BLaER1 (cell line): ENCODE data around the gene SLC39A5.
A peak's percentile ranks its signal among the peaks of the same experiment; 100 is the strongest.
"Not testable (repeated sequence)": the region's sequence is repeated elsewhere in the genome, so short reads cannot be mapped to it uniquely, and the experiment has no call there.

ENCODE experiments used
- H3K27ac ChIP-seq: shearing (Covaris generic); formaldehyde crosslinking; 2 replicates; pipeline ENCODE4 v1.8.1; 2022
- H3K27me3 ChIP-seq: shearing (Covaris generic); formaldehyde crosslinking; 2 replicates; pipeline ENCODE4 v1.8.1; 2022
- H3K36me3 ChIP-seq: shearing (Covaris generic); formaldehyde crosslinking; 2 replicates; pipeline ENCODE4 v1.8.1; 2022
- H3K4me1 ChIP-seq: shearing (Covaris generic); formaldehyde crosslinking; 2 replicates; pipeline ENCODE4 v1.8.1; 2022
- H3K4me2 ChIP-seq: shearing (Covaris generic); formaldehyde crosslinking; 2 replicates; pipeline ENCODE4 v1.8.1; 2022
- H3K4me3 ChIP-seq: shearing (Covaris generic); formaldehyde crosslinking; 2 replicates; pipeline ENCODE4 v1.8.1; 2022
- H3K9ac ChIP-seq: shearing (Covaris generic); formaldehyde crosslinking; 2 replicates; pipeline ENCODE4 v1.8.1; 2022
- H3K9me3 ChIP-seq: shearing (Covaris generic); formaldehyde crosslinking; 2 replicates; pipeline ENCODE4 v1.8.1; 2022
- H4K20me1 ChIP-seq: shearing (Covaris generic); formaldehyde crosslinking; 2 replicates; pipeline ENCODE4 v1.8.1; 2022
- Cebpa-rat ChIP-seq: shearing (Covaris generic); IDR thresholded peaks from 2 replicates; pipeline ENCODE4 v1.8.1; 2022

Gene SLC39A5

GRCh38 chr12:56229916-56230431 lies at the start of gene SLC39A5:
TSS of gene SLC39A5 (plus strand) at chr12:56230051. CDS start at chr12:56231275, 1,224 bp downstream.
- no peak for TF ChIP-seq Cebpa-rat
- Histone ChIP-seq H3K27me3 (no peaks in the 10 kb centered on the region), H4K20me1 (no peaks in the 10 kb centered on the region), H3K4me3 (no peak within 1 kb of the TSS), H3K27ac (peak within 1 kb of the TSS; percentile 71), H3K4me1 (peaks cover 53% of the 10 kb centered on the region), H3K9me3 (no peaks in the 10 kb centered on the region), H3K9ac (0 out of 2 replicates have a peak within 1 kb of the TSS, but pooled peaks have one; percentile 5), H3K4me2 (peak within 1 kb of the TSS; percentile 73), H3K36me3 (peaks cover 12% of the 10 kb centered on the region)

GRCh38 chr12:56186957-56187356 lies 42.9 kb upstream of the SLC39A5 start:
- no peak overlapping the region; the same call in 1 of the 2 replicates for H3K4me3 ChIP-seq
- no peaks in the 10 kb centered on the region for H3K27me3 ChIP-seq
- H3K9ac ChIP-seq, result peak overlapping the region; percentile 96; the same call in 1 of the 2 replicates
- H4K20me1 ChIP-seq, result peaks cover 35% of the 10 kb centered on the region
- peaks cover 56% of the 10 kb centered on the region for H3K36me3 ChIP-seq
- H3K27ac ChIP-seq, result peak overlapping the region; percentile 25; the same call in 1 of the 2 replicates
- peaks cover 29% of the 10 kb centered on the region for H3K4me1 ChIP-seq
- no peak for TF ChIP-seq Cebpa-rat
- H3K9me3 ChIP-seq, result no peaks in the 10 kb centered on the region
- peak overlapping the region; percentile 88 for H3K4me2 ChIP-seq

GRCh38 chr12:56188131-56188777 lies 41.6 kb upstream of the SLC39A5 start:
- TF ChIP-seq Cebpa-rat, result no peak
- peak overlapping the region; percentile 90 for H3K4me3 ChIP-seq
- H3K27me3 ChIP-seq, result no peaks in the 10 kb centered on the region
- peaks cover 43% of the 10 kb centered on the region for H3K36me3 ChIP-seq
- peak overlapping the region; percentile 89 for H3K27ac ChIP-seq
- H3K4me1 ChIP-seq, result peaks cover 29% of the 10 kb centered on the region
- no peaks in the 10 kb centered on the region for H3K9me3 ChIP-seq
- peaks cover 35% of the 10 kb centered on the region for H4K20me1 ChIP-seq
- H3K4me2 ChIP-seq, result peak overlapping the region; percentile 88
- H3K9ac ChIP-seq, result peak overlapping the region; percentile 96

- Histone ChIP-seq H3K36me3 (peaks cover 38% of the 10 kb centered on the region), H3K4me1 (peaks cover 29% of the 10 kb centered on the region), H3K9me3 (no peaks in the 10 kb centered on the region), H3K27me3 (no peaks in the 10 kb centered on the region), H4K20me1 (peaks cover 32% of the 10 kb centered on the region), H3K4me3 (peak overlapping the region; percentile 90), H3K9ac (peak overlapping the region; percentile 96), H3K4me2 (peak overlapping the region; percentile 88), H3K27ac (peak overlapping the region; percentile 89)
- no peak for TF ChIP-seq Cebpa-rat
These were observed 41.1 kb upstream of the SLC39A5 start for GRCh38 chr12:56188778-56189098.

GRCh38 chr12:56189099-56189917 lies 40.5 kb upstream of the SLC39A5 start, which contains the start of gene SMARCC2:
TSS of gene SMARCC2 (minus strand) at chr12:56189483. CDS start at chr12:56189461, 22 bp downstream.
- peak within 1 kb of the TSS; percentile 96 for H3K9ac ChIP-seq
- peaks cover 32% of the 10 kb centered on the region for H3K36me3 ChIP-seq
- peak within 1 kb of the TSS; percentile 90 for H3K4me3 ChIP-seq
- H3K4me1 ChIP-seq, result peaks cover 29% of the 10 kb centered on the region
- peak within 1 kb of the TSS; percentile 88 for H3K4me2 ChIP-seq
- peaks cover 26% of the 10 kb centered on the region; the same call in 1 of the 2 replicates for H4K20me1 ChIP-seq
- no peaks in the 10 kb centered on the region for H3K27me3 ChIP-seq
- H3K9me3 ChIP-seq, result no peaks in the 10 kb centered on the region
- H3K27ac ChIP-seq, result peak within 1 kb of the TSS; percentile 89
- no peak for TF ChIP-seq Cebpa-rat

- H3K4me1 ChIP-seq, result peaks cover 29% of the 10 kb centered on the region
- peak overlapping the region; percentile 90 for H3K4me3 ChIP-seq
- no peaks in the 10 kb centered on the region for H3K27me3 ChIP-seq
- peak overlapping the region; percentile 89 for H3K27ac ChIP-seq
- TF ChIP-seq Cebpa-rat, result no peak
- H3K9me3 ChIP-seq, result no peaks in the 10 kb centered on the region
- H3K9ac ChIP-seq, result peak overlapping the region; percentile 96
- peaks cover 19% of the 10 kb centered on the region; the same call in 1 of the 2 replicates for H4K20me1 ChIP-seq
- H3K36me3 ChIP-seq, result peaks cover 24% of the 10 kb centered on the region
- peak overlapping the region; percentile 87 for H3K4me2 ChIP-seq
These were observed 39.7 kb upstream of the SLC39A5 start for GRCh38 chr12:56189918-56190694.

GRCh38 chr12:56190695-56191155 lies 39.1 kb upstream of the SLC39A5 start:
- TF ChIP-seq Cebpa-rat, result no peak
- Histone ChIP-seq H3K27me3 (no peaks in the 10 kb centered on the region), H3K9ac (peak overlapping the region; percentile 96), H3K9me3 (no peaks in the 10 kb centered on the region), H3K27ac (peak overlapping the region; percentile 89; the same call in 1 of the 2 replicates), H3K4me2 (peak overlapping the region; percentile 87), H3K4me1 (peaks cover 29% of the 10 kb centered on the region), H4K20me1 (peaks cover 19% of the 10 kb centered on the region; the same call in 1 of the 2 replicates), H3K4me3 (peak overlapping the region; percentile 90), H3K36me3 (peaks cover 18% of the 10 kb centered on the region)

- H4K20me1 ChIP-seq, result peaks cover 7% of the 10 kb centered on the region; the same call in 1 of the 2 replicates
- H3K4me1 ChIP-seq, result peaks cover 18% of the 10 kb centered on the region
- no peak overlapping the region for H3K27ac ChIP-seq
- H3K9me3 ChIP-seq, result no peaks in the 10 kb centered on the region
- H3K9ac ChIP-seq, result no peak overlapping the region
- no peaks in the 10 kb centered on the region for H3K36me3 ChIP-seq
- H3K4me2 ChIP-seq, result no peak overlapping the region
- TF ChIP-seq Cebpa-rat, result no peak
- H3K4me3 ChIP-seq, result no peak overlapping the region
- H3K27me3 ChIP-seq, result no peaks in the 10 kb centered on the region
These were observed 37.3 kb upstream of the SLC39A5 start for GRCh38 chr12:56192582-56192981.

- Histone ChIP-seq H3K27me3 (no peaks in the 10 kb centered on the region), H3K9me3 (no peaks in the 10 kb centered on the region), H3K4me1 (peaks cover 13% of the 10 kb centered on the region), H3K27ac (no peak overlapping the region), H3K4me3 (no peak overlapping the region), H3K4me2 (no peak overlapping the region), H3K9ac (no peak overlapping the region), H3K36me3 (no peaks in the 10 kb centered on the region), H4K20me1 (peaks cover 2% of the 10 kb centered on the region; the same call in 1 of the 2 replicates)
- TF ChIP-seq Cebpa-rat, result no peak
These were observed 36.7 kb upstream of the SLC39A5 start for GRCh38 chr12:56193025-56193578.

GRCh38 chr12:56196818-56197550 lies 32.9 kb upstream of the SLC39A5 start:
- not testable (repeated sequence) for H3K36me3 ChIP-seq, H3K27me3 ChIP-seq, H3K9me3 ChIP-seq, H3K9ac ChIP-seq, H3K4me1 ChIP-seq, H3K4me2 ChIP-seq, H3K27ac ChIP-seq, H4K20me1 ChIP-seq, H3K4me3 ChIP-seq
